ENCODE results near the gene RTN3. TPM values are rescaled to one million over a fixed set of nuclear protein-coding genes. Genes with fewer than 3 reads are reported as not detected.

The RTN3 gene
- total and polyA plus RNA-seq, 8 donors = 95.3 to 145 (median 115) TPM

GRCh38 chr11:63663809-63664208 lies 17.5 kb upstream of the RTN3 start:
- TF ChIP-seq, protein P1, sequence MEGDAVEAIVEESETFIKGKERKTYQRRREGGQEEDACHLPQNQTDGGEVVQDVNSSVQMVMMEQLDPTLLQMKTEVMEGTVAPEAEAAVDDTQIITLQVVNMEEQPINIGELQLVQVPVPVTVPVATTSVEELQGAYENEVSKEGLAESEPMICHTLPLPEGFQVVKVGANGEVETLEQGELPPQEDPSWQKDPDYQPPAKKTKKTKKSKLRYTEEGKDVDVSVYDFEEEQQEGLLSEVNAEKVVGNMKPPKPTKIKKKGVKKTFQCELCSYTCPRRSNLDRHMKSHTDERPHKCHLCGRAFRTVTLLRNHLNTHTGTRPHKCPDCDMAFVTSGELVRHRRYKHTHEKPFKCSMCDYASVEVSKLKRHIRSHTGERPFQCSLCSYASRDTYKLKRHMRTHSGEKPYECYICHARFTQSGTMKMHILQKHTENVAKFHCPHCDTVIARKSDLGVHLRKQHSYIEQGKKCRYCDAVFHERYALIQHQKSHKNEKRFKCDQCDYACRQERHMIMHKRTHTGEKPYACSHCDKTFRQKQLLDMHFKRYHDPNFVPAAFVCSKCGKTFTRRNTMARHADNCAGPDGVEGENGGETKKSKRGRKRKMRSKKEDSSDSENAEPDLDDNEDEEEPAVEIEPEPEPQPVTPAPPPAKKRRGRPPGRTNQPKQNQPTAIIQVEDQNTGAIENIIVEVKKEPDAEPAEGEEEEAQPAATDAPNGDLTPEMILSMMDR (IDR thresholded peaks at IDR 0.05) = no peak
- H3K27ac ChIP-seq = no peak overlapping the region
- H3K27me3 ChIP-seq = no peaks in the 10 kb centered on the region
- peaks cover 12 to 77% of the 10 kb centered on the region in 2 donors for H3K4me1 ChIP-seq
- DNase-seq (no peak), ATAC-seq (no peak)
- intact Hi-C loops (cut with DNase I) = no loop called here
- peaks cover 0 to 5% of the 10 kb centered on the region in 2 donors for H3K36me3 ChIP-seq
- no peak overlapping the region for H3K4me3 ChIP-seq
- no peaks in the 10 kb centered on the region for H3K9me3 ChIP-seq

GRCh38 chr11:63666874-63667273 lies 14.4 kb upstream of the RTN3 start:
- Histone ChIP-seq H3K4me1 (peaks cover 19 to 76% of the 10 kb centered on the region in 2 donors), H3K27me3 (no peaks in the 10 kb centered on the region), H3K4me3 (no peak overlapping the region), H3K36me3 (peaks cover 0 to 5% of the 10 kb centered on the region in 2 donors), H3K27ac (no peak overlapping the region), H3K9me3 (no peaks in the 10 kb centered on the region)
- intact Hi-C loops (cut with DNase I) = no loop called here
- ATAC-seq (no peak), DNase-seq (no peak)
- TF ChIP-seq, protein P1 (IDR thresholded peaks at IDR 0.05) = no peak

DNA sequence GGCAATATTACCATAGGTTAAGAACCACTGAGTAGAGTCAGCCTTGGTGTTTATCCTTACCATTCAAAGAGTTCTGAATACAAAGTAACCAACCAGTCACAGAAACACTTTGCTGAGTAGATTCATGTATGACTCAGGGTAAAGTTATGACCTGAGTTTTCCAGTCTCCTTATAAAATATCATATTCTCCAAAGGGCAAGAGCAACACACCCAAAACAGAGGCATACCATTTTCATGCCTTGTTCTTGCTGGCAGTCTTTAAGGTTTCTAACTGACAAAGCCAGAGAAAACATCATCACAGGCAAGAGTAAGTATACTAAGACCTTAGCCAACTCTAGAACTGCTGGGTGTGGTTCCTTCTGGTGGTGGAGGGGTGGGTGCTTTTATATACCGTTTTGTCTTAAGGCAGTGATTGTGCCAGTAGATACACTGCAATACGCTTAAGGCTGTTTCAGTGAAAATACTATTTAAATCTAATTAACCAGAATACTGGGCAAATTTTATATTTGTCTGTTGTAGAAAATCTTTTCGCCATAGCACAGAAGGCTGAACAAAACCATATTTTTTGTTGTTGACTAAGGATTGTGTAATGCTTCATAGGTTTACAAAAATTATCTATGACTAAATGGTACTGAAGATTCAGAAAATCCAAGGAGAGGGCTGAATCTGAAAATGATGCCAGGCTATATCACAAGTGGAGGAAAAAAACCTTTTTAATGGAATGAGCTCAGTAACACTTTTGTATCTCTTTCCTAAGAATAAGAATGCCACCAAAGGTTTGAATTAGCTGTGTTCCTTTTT lies 13.1 kb upstream of the RTN3 start:
- no peak overlapping the region for H3K4me3 ChIP-seq
- TF ChIP-seq, protein P1 (IDR thresholded peaks at IDR 0.05) = no peak
- DNase-seq = no peak
- peaks cover 0 to 5% of the 10 kb centered on the region in 2 donors for H3K36me3 ChIP-seq
- H3K27ac ChIP-seq = peak overlapping the region; percentile 14 to 53
- intact Hi-C loops (cut with DNase I) = no loop called here
- ATAC-seq = peak; percentile 13
- H3K27me3 ChIP-seq = no peaks in the 10 kb centered on the region
- H3K4me1 ChIP-seq = peaks cover 19 to 70% of the 10 kb centered on the region in 2 donors
- no peaks in the 10 kb centered on the region for H3K9me3 ChIP-seq

DNA sequence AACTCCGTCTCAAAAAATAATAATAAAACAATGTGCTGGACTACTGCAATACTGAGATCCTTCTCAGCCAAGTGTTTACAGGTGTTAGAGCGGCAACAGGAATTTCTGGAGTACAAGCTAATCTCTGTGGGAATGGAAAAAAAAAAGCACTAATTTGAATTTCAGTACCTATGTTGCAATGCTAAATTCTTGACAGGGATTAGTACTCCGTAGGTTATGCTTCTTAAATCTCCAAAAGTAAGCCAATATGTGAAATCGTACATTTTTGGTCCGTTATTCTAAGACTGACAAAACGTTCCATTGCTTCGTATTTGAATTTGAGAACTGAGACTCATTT lies 11.2 kb upstream of the RTN3 start:
- Histone ChIP-seq H3K4me1 (peaks cover 19 to 57% of the 10 kb centered on the region in 2 donors), H3K36me3 (peaks cover 0 to 5% of the 10 kb centered on the region in 2 donors), H3K27ac (peak overlapping the region; percentile 99), H3K9me3 (no peaks in the 10 kb centered on the region), H3K27me3 (no peaks in the 10 kb centered on the region), H3K4me3 (peak overlapping the region; percentile 70 to 87)
- intact Hi-C loops (cut with DNase I) = no loop called here
- no peak for ATAC-seq
- no peak for DNase-seq
- TF ChIP-seq, protein P1 (IDR thresholded peaks at IDR 0.05) = no peak

- TF ChIP-seq, protein P1 (IDR thresholded peaks at IDR 0.05) = peak in 1 of 2 donors; percentile 25
- intact Hi-C loops (cut with DNase I) = no loop called here
- Histone ChIP-seq H3K36me3 (peaks cover 0 to 5% of the 10 kb centered on the region in 2 donors), H3K27ac (peak overlapping the region; percentile 99), H3K9me3 (no peaks in the 10 kb centered on the region), H3K4me3 (peak overlapping the region; percentile 70 to 87), H3K27me3 (no peaks in the 10 kb centered on the region), H3K4me1 (peaks cover 19 to 51% of the 10 kb centered on the region in 2 donors)
- DNase-seq (peak; percentile 47 to 91 (median 60)), ATAC-seq (peak; percentile 67)
Observed at GRCh38 chr11:63670433-63671321, 10.6 kb upstream of the RTN3 start.
